Astrocyte (in vitro differentiated cells and primary cell): ENCODE results near the gene PER2. TPM values are rescaled to one million over a fixed set of nuclear protein-coding genes. Genes with fewer than 3 reads are reported as not detected.

Experiments used
- DNase-seq: peaks from one replicate; pipeline ENCODE4 v3.0.0-alpha.2; 2010; ENCODE audit warnings: low read depth
- FAIRE-seq: peaks from 2 replicates; lab custom pipeline; 2011; peaks lifted over from hg19 to GRCh38; lab: Jason Lieb, UNC
- H2AFZ ChIP-seq: 2 replicates; pipeline ENCODE4 v1.6.0; 2012; ENCODE audit warnings: low read depth, low read length, inconsistent platforms
- H3K27ac ChIP-seq: 2 replicates; pipeline ENCODE4 v1.5.1; 2011; ENCODE audit warnings: low read depth, low read length, inconsistent platforms
- H3K27me3 ChIP-seq: 2 replicates; pipeline ENCODE4 v1.6.0; 2011; ENCODE audit warnings: low read length, inconsistent platforms; ENCODE audit not compliant: insufficient read depth
- H3K36me3 ChIP-seq: 2 replicates; pipeline ENCODE4 v1.5.1; 2011; ENCODE audit warnings: low read length, inconsistent platforms; ENCODE audit not compliant: insufficient read depth
- H3K4me1 ChIP-seq: 2 replicates; pipeline ENCODE4 v1.5.1; 2011; ENCODE audit warnings: low read length, inconsistent platforms; ENCODE audit not compliant: insufficient read depth
- H3K4me2 ChIP-seq: 2 replicates; pipeline ENCODE4 v1.6.0; 2012; ENCODE audit warnings: low read length, inconsistent platforms
- H3K4me3 ChIP-seq: 2 replicates; pipeline ENCODE4 v1.5.1; 2011; ENCODE audit warnings: low read depth, mild to moderate bottlenecking, low read length, inconsistent platforms; ENCODE audit not compliant: insufficient read depth
- H3K79me2 ChIP-seq: 2 replicates; pipeline ENCODE4 v1.6.0; 2012; ENCODE audit warnings: mild to moderate bottlenecking, low read length, inconsistent platforms; ENCODE audit not compliant: insufficient read depth
- H3K9ac ChIP-seq: 2 replicates; pipeline ENCODE4 v1.6.0; 2012; ENCODE audit warnings: mild to moderate bottlenecking, low read length, inconsistent platforms
- H3K9me3 ChIP-seq: 2 replicates; pipeline ENCODE4 v1.5.1; 2012; ENCODE audit warnings: low read depth, mild to moderate bottlenecking, low read length, inconsistent platforms; ENCODE audit not compliant: insufficient read depth
- H4K20me1 ChIP-seq: 2 replicates; pipeline ENCODE4 v1.6.0; 2012; ENCODE audit warnings: low read length, inconsistent platforms; ENCODE audit not compliant: insufficient read depth
- H3K27ac Mint-ChIP-seq: one replicate; pipeline ENCODE4 v1.8.0; 2021; ENCODE audit warnings: mild to moderate bottlenecking, mixed read lengths; ENCODE audit not compliant: unreplicated experiment
- H3K27me3 Mint-ChIP-seq: one replicate; pipeline ENCODE4 v1.8.0; 2021; ENCODE audit warnings: low read depth, mixed read lengths; ENCODE audit not compliant: unreplicated experiment
- H3K36me3 Mint-ChIP-seq: one replicate; pipeline ENCODE4 v1.8.0; 2021; ENCODE audit warnings: low read depth, mixed read lengths; ENCODE audit not compliant: unreplicated experiment
- H3K4me1 Mint-ChIP-seq: one replicate; pipeline ENCODE4 v1.8.0; 2021; ENCODE audit warnings: low read depth, mixed read lengths; ENCODE audit not compliant: unreplicated experiment
- H3K4me3 Mint-ChIP-seq: one replicate; pipeline ENCODE4 v1.8.0; 2021; ENCODE audit warnings: mild to moderate bottlenecking, moderate library complexity, mixed read lengths; ENCODE audit not compliant: unreplicated experiment
- H3K9me3 Mint-ChIP-seq: one replicate; pipeline ENCODE4 v1.8.0; 2021; ENCODE audit warnings: mild to moderate bottlenecking, mixed read lengths; ENCODE audit not compliant: unreplicated experiment
- EZH2 ChIP-seq: IDR thresholded peaks from 2 replicates; pipeline ENCODE4 v1.6.1; 2012; ENCODE audit warnings: mild to moderate bottlenecking, low read length, inconsistent platforms; ENCODE audit not compliant: insufficient read depth
- total RNA-seq: library from RNA; stranded (reverse); gene quantifications from 2 replicates; pipeline ENCODE4 v1.2.1, GENCODE V29; 2021
- TF ChIP-seq, protein P1 (sequence below): IDR thresholded peaks from 2 replicates; pipeline ENCODE4 v1.5.1; 2011; ENCODE audit warnings: low read depth, mild to moderate bottlenecking, inconsistent platforms, low read length, moderate library complexity; ENCODE audit not compliant: insufficient read depth

The PER2 gene
- total RNA-seq, 1 donor from 2014 or later = 2.0 TPM

DNA sequence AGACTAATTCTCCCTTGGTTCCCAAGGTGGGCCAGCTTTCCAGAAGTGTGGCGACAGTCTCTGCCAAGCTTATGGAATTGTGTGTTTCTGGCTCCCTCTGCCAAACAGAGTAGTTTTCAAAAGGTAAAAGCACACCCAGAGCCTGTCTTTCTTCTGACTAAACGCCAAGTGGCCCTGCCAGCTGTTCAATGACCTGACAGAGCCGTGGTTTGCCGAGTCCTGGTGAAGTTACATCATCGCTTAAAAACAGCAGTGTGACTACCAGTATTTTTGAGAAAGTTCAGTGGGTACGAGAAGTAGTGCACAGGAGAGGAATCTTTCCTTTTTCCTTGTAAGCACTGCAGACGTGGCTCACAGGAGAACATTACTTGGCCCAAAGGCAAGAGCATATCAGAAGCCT lies 1.9 kb downstream of the PER2 start:
- Histone ChIP-seq H3K79me2 (peaks cover 47% of the 10 kb centered on the region), H3K27ac (peak overlapping the region; percentile 92), H3K27me3 (no peaks in the 10 kb centered on the region), H3K4me3 (peak overlapping the region; percentile 38), H3K4me1 (peaks cover 40% of the 10 kb centered on the region), H2AFZ (no peak overlapping the region), H3K9ac (peak overlapping the region; percentile 94), H3K9me3 (no peaks in the 10 kb centered on the region), H3K4me2 (peak overlapping the region; percentile 91), H3K36me3 (no peaks in the 10 kb centered on the region), H4K20me1 (peaks cover 19% of the 10 kb centered on the region)
- no peak for FAIRE-seq
- Mint-ChIP-seq H3K27me3 (peaks cover 8% of the 10 kb centered on the region), H3K4me3 (peak overlapping the region; percentile 85), H3K36me3 (no peaks in the 10 kb centered on the region), H3K9me3 (no peaks in the 10 kb centered on the region), H3K4me1 (peaks cover 26% of the 10 kb centered on the region), H3K27ac (peak overlapping the region; percentile 94)
- no peak for TF ChIP-seq EZH2
- TF ChIP-seq, protein P1, sequence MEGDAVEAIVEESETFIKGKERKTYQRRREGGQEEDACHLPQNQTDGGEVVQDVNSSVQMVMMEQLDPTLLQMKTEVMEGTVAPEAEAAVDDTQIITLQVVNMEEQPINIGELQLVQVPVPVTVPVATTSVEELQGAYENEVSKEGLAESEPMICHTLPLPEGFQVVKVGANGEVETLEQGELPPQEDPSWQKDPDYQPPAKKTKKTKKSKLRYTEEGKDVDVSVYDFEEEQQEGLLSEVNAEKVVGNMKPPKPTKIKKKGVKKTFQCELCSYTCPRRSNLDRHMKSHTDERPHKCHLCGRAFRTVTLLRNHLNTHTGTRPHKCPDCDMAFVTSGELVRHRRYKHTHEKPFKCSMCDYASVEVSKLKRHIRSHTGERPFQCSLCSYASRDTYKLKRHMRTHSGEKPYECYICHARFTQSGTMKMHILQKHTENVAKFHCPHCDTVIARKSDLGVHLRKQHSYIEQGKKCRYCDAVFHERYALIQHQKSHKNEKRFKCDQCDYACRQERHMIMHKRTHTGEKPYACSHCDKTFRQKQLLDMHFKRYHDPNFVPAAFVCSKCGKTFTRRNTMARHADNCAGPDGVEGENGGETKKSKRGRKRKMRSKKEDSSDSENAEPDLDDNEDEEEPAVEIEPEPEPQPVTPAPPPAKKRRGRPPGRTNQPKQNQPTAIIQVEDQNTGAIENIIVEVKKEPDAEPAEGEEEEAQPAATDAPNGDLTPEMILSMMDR = no peak
- DNase-seq = peak; percentile 86

DNA sequence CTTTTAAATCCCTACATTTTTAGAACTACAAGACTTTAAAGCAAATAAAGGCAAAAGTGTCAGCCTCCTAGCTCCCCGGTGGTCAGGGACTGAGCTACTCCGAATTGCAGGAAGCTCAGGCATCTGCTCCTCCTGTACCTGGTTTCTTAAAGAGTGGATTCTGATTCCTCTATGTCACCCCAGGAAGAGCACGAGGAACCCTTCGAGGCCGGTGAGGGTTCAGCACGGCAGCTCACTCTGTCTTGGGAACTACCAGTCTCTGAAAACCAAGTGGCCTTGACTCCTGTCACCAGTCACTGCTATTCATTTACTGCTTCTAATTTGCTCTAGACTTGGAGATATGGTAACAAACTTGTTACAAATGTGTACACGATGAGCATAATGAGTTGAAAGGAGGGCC lies 2.3 kb downstream of the PER2 start:
- Histone ChIP-seq H3K79me2 (peaks cover 47% of the 10 kb centered on the region), H3K9me3 (no peaks in the 10 kb centered on the region), H3K27ac (peak overlapping the region; percentile 92), H3K4me1 (peaks cover 40% of the 10 kb centered on the region), H4K20me1 (peaks cover 19% of the 10 kb centered on the region), H3K4me2 (peak overlapping the region; percentile 91), H2AFZ (peak overlapping the region; percentile 21), H3K9ac (peak overlapping the region; percentile 94), H3K27me3 (no peaks in the 10 kb centered on the region), H3K36me3 (no peaks in the 10 kb centered on the region), H3K4me3 (peak overlapping the region; percentile 38)
- Mint-ChIP-seq H3K4me1 (peaks cover 26% of the 10 kb centered on the region), H3K36me3 (no peaks in the 10 kb centered on the region), H3K27me3 (peaks cover 8% of the 10 kb centered on the region), H3K4me3 (peak overlapping the region; percentile 40), H3K9me3 (no peaks in the 10 kb centered on the region), H3K27ac (peak overlapping the region; percentile 94)
- DNase-seq = no peak
- TF ChIP-seq EZH2 = no peak
- TF ChIP-seq, protein P1 = no peak
- no peak for FAIRE-seq

DNA sequence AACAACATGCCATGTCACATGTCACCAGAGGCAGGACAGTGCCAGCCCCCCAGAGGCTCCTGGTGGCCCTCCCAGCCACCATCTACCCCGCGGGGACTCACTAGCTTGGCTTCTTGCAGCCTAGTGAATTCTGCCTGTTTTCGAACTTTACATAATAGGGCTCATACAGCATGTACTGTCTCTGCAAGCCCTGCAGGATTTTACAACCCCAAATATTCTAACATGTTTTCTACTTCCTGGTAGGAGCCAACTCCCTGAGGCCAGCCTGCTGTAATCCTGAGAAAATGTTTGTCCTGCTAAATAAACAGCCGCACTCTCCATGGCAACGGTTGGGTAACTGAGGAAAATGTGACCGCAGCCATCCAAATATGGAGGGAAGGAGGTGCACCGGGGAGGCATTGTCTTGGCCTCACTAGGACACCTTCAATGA lies 2.7 kb downstream of the PER2 start:
- Histone ChIP-seq H3K4me3 (peak overlapping the region; percentile 38), H3K27me3 (no peaks in the 10 kb centered on the region), H2AFZ (no peak overlapping the region), H3K27ac (peak overlapping the region; percentile 92), H3K4me1 (peaks cover 40% of the 10 kb centered on the region), H3K9ac (peak overlapping the region; percentile 94), H4K20me1 (peaks cover 19% of the 10 kb centered on the region), H3K36me3 (no peaks in the 10 kb centered on the region), H3K79me2 (peaks cover 47% of the 10 kb centered on the region), H3K9me3 (no peaks in the 10 kb centered on the region), H3K4me2 (peak overlapping the region; percentile 91)
- Mint-ChIP-seq H3K36me3 (no peaks in the 10 kb centered on the region), H3K9me3 (no peaks in the 10 kb centered on the region), H3K4me1 (peaks cover 26% of the 10 kb centered on the region), H3K27ac (peak overlapping the region; percentile 72), H3K4me3 (peak overlapping the region; percentile 40), H3K27me3 (peaks cover 8% of the 10 kb centered on the region)
- FAIRE-seq (no peak), DNase-seq (peak; percentile 93)
- TF ChIP-seq EZH2 = no peak
- TF ChIP-seq, protein P1 = no peak
